Neural cell (in vitro differentiated cells): ENCODE measurements around the gene KIN. TPM values are rescaled to one million over a fixed set of nuclear protein-coding genes. Genes with fewer than 3 reads are reported as not detected.
A peak's percentile ranks its signal among the peaks of the same experiment; 100 is the strongest.

ENCODE experiments used
- H2AFZ ChIP-seq: fragments of 200-600, 300-800 bp; sonication (generic), shearing (Covaris generic); 2 replicates; pipeline ENCODE4 v1.6.0; 2014; ENCODE audit warnings: low read depth, mild to moderate bottlenecking, antibody characterized with exemption, low read length, moderate library complexity
- H3F3A ChIP-seq: fragments of 200-600 bp; shearing (Covaris generic); 2 replicates; pipeline ENCODE4 v1.6.1; 2016; ENCODE audit warnings: mild to moderate bottlenecking, moderate library complexity, mixed read lengths, antibody characterized with exemption, low read length; ENCODE audit not compliant: insufficient read depth, poor library complexity, severe bottlenecking
- H3K27ac ChIP-seq: fragments of 200-600, 300-800 bp; sonication (generic), shearing (Covaris generic); 2 replicates; pipeline ENCODE4 v1.5.1; 2014; ENCODE audit warnings: mild to moderate bottlenecking, low read length, moderate library complexity
- H3K27me3 ChIP-seq: fragments of 300-800, 200-600 bp; sonication (generic), shearing (Covaris generic); 2 replicates; pipeline ENCODE4 v1.6.0; 2014; ENCODE audit warnings: mild to moderate bottlenecking, low read depth, low read length, moderate library complexity; ENCODE audit not compliant: insufficient read depth
- H3K36me3 ChIP-seq: fragments of 300-800, 200-600 bp; sonication (generic), shearing (Covaris generic); 2 replicates; pipeline ENCODE4 v1.5.1; 2014; ENCODE audit warnings: mild to moderate bottlenecking, antibody characterized with exemption, low read length, moderate library complexity; ENCODE audit not compliant: insufficient read depth
- H3K4me2 ChIP-seq: fragments of 300-800, 200-600 bp; sonication (generic), shearing (Covaris generic); 2 replicates; pipeline ENCODE4 v1.6.0; 2014; ENCODE audit warnings: mild to moderate bottlenecking, low read length
- H3K4me3 ChIP-seq: fragments of 300-800, 200-600 bp; sonication (generic), shearing (Covaris generic); 2 replicates; pipeline ENCODE4 v1.5.1; 2014; ENCODE audit warnings: mild to moderate bottlenecking, low read length, moderate library complexity
- H3K79me2 ChIP-seq: fragments of 200-600 bp; shearing (Covaris generic); replicated peaks from 2 replicates; pipeline ENCODE4 v1.6.0; 2014; ENCODE audit warnings: mild to moderate bottlenecking, low read length, moderate library complexity; ENCODE audit not compliant: insufficient read depth
- H3K9ac ChIP-seq: fragments of 300-800, 200-600 bp; sonication (generic), shearing (Covaris generic); 2 replicates; pipeline ENCODE4 v1.6.1; 2016; ENCODE audit warnings: mild to moderate bottlenecking, low read length, mixed read lengths
- H3K9me2 ChIP-seq: fragments of 200-600 bp; shearing (Covaris generic); 2 replicates; pipeline ENCODE4 v1.6.1; 2016; ENCODE audit warnings: mild to moderate bottlenecking, low read length, mixed read lengths; ENCODE audit not compliant: insufficient read depth
- H3K9me3 ChIP-seq: fragments of 200-600, 300-800 bp; sonication (generic), shearing (Covaris generic); 2 replicates; pipeline ENCODE4 v1.6.1; 2016; ENCODE audit warnings: mild to moderate bottlenecking, mixed run types, low read length, moderate library complexity, mixed read lengths
- H4K20me1 ChIP-seq: fragments of 200-600 bp; shearing (Covaris generic); 2 replicates; pipeline ENCODE4 v1.6.1; 2016; ENCODE audit warnings: mild to moderate bottlenecking, mixed run types; ENCODE audit not compliant: insufficient read depth
- CTCF ChIP-seq: fragments of 450-650 bp; IDR thresholded peaks from 2 replicates; pipeline ENCODE4 v1.5.1; 2014; ENCODE audit warnings: antibody characterized with exemption, mild to moderate bottlenecking, moderate library complexity; ENCODE audit not compliant: poor library complexity, severe bottlenecking
- EP300 ChIP-seq: fragments of 450-650 bp; conservative IDR thresholded peaks from 2 replicates; pipeline ENCODE4 v1.6.1; 2014; ENCODE audit warnings: antibody characterized with exemption, mild to moderate bottlenecking, moderate library complexity; ENCODE audit not compliant: poor library complexity, severe bottlenecking
- EZH2 ChIP-seq: fragments of 200-600, 300-800 bp; shearing (Covaris generic), sonication (generic); IDR thresholded peaks from 2 replicates; pipeline ENCODE4 v1.6.1; 2014; ENCODE audit warnings: antibody characterized with exemption, low read length, borderline replicate concordance, mild to moderate bottlenecking; ENCODE audit not compliant: insufficient read depth, poor library complexity, severe bottlenecking
- MXI1 ChIP-seq: fragments of 450-650 bp; conservative IDR thresholded peaks from 2 replicates; pipeline ENCODE4 v1.6.1; 2014; ENCODE audit warnings: antibody characterized with exemption, mild to moderate bottlenecking; ENCODE audit not compliant: poor library complexity, severe bottlenecking
- POLR2AphosphoS5 ChIP-seq: IDR thresholded peaks from 2 replicates; pipeline ENCODE4 v1.6.1; 2012
- RAD21 ChIP-seq: fragments of 450-650 bp; conservative IDR thresholded peaks from 2 replicates; pipeline ENCODE4 v1.6.1; 2014; ENCODE audit warnings: antibody characterized with exemption, mild to moderate bottlenecking, moderate library complexity
- REST ChIP-seq: IDR thresholded peaks from 2 replicates; pipeline ENCODE4 v1.6.1; 2012; ENCODE audit warnings: borderline replicate concordance
- SMC3 ChIP-seq: fragments of 450-650 bp; conservative IDR thresholded peaks from 2 replicates; pipeline ENCODE4 v1.6.1; 2014; ENCODE audit warnings: antibody characterized with exemption, mild to moderate bottlenecking, moderate library complexity; ENCODE audit not compliant: poor library complexity
- TAF1 ChIP-seq: IDR thresholded peaks from 2 replicates; pipeline ENCODE4 v1.6.1; 2012; ENCODE audit warnings: low read depth
- polyA minus RNA-seq: library from RNA; depleted of rRNA, polyadenylated mRNA; stranded (reverse); fragments of >200 nt; gene quantifications from 2 replicates; pipeline ENCODE4 v1.2.3, GENCODE V29; 2014
- polyA plus RNA-seq: library from polyadenylated mRNA; depleted of rRNA; stranded (reverse); fragments of >200 nt; gene quantifications from 2 replicates; pipeline ENCODE4 v1.2.3, GENCODE V29; 2014

Gene KIN
- polyA plus RNA-seq (22.4 and 24.4 TPM in 2 replicates), polyA minus RNA-seq (18.3 and 18.6 TPM in 2 replicates)

GRCh38 chr10:7787857-7788638 is at the start of gene KIN, which contains the start of gene ATP5F1C:
Gene KIN, minus strand, starts transcription at chr10:7787993. Its CDS starts 60 bp downstream, at chr10:7787933.
Gene ATP5F1C, plus strand, starts transcription at chr10:7788177. Its CDS starts 31 bp downstream, at chr10:7788208.
- no peaks in the 10 kb centered on the region for H4K20me1 ChIP-seq
- H3K79me2 ChIP-seq = peaks cover 91% of the 10 kb centered on the region
- H3K27me3 ChIP-seq = no peaks in the 10 kb centered on the region
- no peaks in the 10 kb centered on the region for H3K9me3 ChIP-seq
- peak within 1 kb of the TSS; percentile 85 for H3K27ac ChIP-seq
- H3K4me2 ChIP-seq = peak within 1 kb of the TSS; percentile 93
- peak; percentile 86 for TF ChIP-seq TAF1
- peak; percentile 99 for TF ChIP-seq POLR2AphosphoS5
- TF ChIP-seq SMC3 = peak; percentile 30
- peak; percentile 62 for TF ChIP-seq REST
- peak; percentile 75 for TF ChIP-seq MXI1
- TF ChIP-seq EP300 = no peak
- no peak for TF ChIP-seq RAD21
- TF ChIP-seq EZH2 = no peak
- peak within 1 kb of the TSS; percentile 85 for H2AFZ ChIP-seq
- H3K9me2 ChIP-seq = no peaks in the 10 kb centered on the region
- H3K36me3 ChIP-seq = no peaks in the 10 kb centered on the region
- peak within 1 kb of the TSS; percentile 89 for H3K4me3 ChIP-seq
- no peaks in the 10 kb centered on the region for H3F3A ChIP-seq
- peak within 1 kb of the TSS; percentile 94 for H3K9ac ChIP-seq

GRCh38 chr10:7836571-7836970 is 48.8 kb upstream of the KIN start:
- Histone ChIP-seq H3K79me2 (no peaks in the 10 kb centered on the region), H3K9me2 (no peaks in the 10 kb centered on the region), H3K9ac (no peak overlapping the region), H3K36me3 (no peaks in the 10 kb centered on the region), H3K27me3 (no peaks in the 10 kb centered on the region), H2AFZ (no peak overlapping the region), H3K4me2 (no peak overlapping the region), H3K4me3 (no peak overlapping the region), H4K20me1 (no peaks in the 10 kb centered on the region), H3K27ac (no peak overlapping the region), H3F3A (no peaks in the 10 kb centered on the region), H3K9me3 (no peaks in the 10 kb centered on the region)
- no peak for TF ChIP-seq POLR2AphosphoS5
- no peak for TF ChIP-seq CTCF
- TF ChIP-seq RAD21 = no peak
- TF ChIP-seq TAF1 = no peak
- no peak for TF ChIP-seq EZH2
- TF ChIP-seq MXI1 = no peak
- TF ChIP-seq REST = no peak
- no peak for TF ChIP-seq EP300
- no peak for TF ChIP-seq SMC3
